Occipital lobe (tissue), 2 donors: ENCODE measurements around the gene PEX6. TPM values are rescaled to one million over a fixed set of nuclear protein-coding genes. Genes with fewer than 3 reads are reported as not detected.
A peak's percentile ranks its signal among the peaks of the same experiment; 100 is the strongest.

Source experiments
- DNase-seq: peaks from one replicate; lab custom pipeline; 2025; lab: John Stamatoyannopoulos, UW
- total RNA-seq: library from RNA; depleted of rRNA; stranded (reverse); fragments of >200 nt; gene quantifications from one replicate; pipeline ENCODE4 v1.2.3, GENCODE V29; 2014

PEX6 gene
- total RNA-seq, 1 donor from 2014 or later: 24.0 TPM

DNA sequence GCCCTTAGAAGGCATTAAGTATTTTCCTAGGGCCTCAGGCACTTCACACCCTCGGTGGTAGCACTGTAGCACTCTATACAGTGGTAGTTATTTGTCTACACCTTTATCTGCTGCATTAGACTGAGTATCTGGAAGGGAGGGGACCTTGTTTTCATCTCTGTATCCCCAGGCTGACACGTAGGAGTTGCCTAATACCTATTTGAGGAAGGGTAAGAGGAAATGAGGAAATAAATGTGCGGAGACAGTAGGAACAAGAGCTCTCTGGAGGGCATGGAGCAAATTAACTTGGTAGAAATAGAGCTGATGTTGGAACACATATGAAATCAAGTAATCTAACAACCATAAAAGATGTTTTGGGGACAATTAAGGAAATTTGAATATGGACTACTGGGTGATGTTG lies 45.8 kb downstream of the PEX6 start:
- no peak for DNase-seq

DNA sequence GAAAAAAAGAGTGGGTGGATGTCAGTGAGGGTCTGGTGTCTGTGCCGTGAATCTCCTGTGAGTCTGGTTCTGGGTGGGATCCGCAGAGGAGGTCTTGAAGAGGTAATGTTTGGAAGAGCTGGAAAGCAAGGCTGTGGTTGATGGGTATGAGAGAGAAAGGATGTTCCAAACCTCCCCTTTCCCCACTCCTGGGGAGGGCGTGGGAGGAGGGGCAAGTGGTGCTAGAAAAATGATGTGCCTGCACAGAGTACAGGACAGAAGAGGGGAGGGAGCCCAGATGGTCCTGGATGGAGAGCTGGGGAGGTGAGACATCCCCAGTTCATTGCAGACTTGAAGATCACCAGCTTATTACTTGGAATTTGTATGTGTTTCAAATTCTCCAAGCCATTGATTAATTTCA lies 46.6 kb downstream of the PEX6 start:
- DNase-seq: no peak

DNA sequence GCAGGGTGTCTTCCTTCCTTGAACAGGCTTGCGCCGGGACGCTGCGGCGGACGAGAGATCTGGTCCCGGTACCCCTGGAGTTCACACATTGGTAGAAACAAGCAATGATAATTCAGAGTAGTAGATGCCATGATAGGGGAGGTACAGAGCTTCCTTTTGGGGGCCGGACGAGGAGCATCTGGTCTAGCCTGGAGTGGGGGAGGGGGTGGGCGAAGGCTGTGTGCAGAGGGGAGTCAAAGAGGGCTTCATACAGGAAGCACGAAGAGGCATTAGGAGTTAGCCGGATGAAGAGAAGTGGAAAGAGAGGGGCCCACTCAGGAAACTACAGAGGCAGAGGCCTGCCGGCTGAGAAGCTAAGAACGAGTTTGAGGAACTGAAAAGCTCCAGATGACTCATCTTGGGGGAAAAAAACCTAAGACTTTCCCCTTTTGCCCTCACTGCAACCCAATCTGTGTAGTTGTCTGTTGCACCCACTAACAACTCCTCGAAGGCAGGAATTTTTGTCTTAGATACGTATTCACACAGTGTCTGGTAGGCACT lies 49.1 kb downstream of the PEX6 start:
- no peak for DNase-seq

DNA sequence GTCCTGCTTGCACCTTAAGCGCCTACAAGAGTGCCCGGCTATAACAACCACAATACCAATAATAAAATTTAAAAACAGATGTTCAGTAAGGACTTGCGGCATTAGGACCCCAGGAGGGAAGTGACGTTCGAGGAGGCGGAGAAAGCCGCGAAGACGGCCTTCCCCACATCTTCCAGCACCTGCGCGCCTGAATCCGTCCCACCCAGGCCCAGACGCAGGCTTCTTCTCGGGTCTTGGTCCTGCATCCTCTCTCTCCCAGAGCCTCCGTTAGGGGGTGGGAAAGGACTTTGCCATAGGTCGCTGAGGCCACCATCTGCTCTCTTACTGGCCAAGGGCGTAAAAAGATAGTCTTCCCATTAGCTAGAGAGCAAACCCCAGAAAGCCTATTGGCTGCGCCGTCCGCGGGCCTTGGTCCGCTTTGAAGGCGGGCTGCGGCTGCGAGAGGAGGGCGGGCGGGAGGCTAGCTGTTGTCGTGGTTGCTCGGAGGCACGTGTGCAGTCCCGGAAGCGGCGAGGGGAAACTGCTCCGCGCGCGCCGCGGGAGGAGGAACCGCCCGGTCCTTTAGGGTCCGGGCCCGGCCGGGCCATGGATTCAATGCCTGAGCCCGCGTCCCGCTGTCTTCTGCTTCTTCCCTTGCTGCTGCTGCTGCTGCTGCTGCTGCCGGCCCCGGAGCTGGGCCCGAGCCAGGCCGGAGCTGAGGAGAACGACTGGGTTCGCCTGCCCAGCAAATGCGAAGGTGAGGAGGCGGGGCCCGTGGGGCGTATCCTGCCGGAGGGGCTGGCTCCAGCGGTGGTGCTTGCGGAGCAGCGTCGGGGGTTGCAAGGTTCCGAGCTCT lies 49.8 kb downstream of the PEX6 start, which contains the start of gene CNPY3:
CNPY3 (plus strand) TSS at position 495 of the 835 bp plus-strand sequence; CDS start at position 586, 91 bp downstream.
- peak; percentile 96 for DNase-seq

DNA sequence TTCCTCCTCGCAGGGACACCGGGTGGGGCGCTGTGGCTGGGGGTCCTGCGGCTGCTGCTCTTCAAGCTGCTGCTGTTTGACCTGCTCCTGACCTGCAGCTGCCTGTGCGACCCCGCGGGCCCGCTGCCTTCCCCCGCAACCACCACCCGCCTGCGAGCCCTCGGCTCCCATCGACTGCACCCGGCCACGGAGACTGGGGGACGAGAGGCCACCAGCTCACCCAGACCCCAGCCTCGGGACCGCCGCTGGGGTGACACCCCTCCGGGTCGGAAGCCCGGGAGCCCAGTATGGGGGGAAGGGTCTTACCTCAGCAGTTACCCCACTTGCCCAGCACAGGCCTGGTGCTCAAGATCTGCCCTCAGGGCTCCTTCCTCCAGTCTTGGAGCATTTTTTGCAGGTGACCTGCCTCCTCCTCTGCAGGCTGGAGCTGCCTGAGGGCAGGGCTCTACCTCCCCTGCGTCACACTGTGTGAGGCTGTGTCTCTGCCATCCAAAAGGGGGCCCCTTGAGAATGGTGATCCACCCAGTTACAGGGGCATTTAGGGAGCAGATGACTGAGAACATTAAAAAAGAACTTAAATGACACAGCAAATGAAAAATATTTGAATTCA lies 53.6 kb downstream of the PEX6 start:
- no peak for DNase-seq

DNA sequence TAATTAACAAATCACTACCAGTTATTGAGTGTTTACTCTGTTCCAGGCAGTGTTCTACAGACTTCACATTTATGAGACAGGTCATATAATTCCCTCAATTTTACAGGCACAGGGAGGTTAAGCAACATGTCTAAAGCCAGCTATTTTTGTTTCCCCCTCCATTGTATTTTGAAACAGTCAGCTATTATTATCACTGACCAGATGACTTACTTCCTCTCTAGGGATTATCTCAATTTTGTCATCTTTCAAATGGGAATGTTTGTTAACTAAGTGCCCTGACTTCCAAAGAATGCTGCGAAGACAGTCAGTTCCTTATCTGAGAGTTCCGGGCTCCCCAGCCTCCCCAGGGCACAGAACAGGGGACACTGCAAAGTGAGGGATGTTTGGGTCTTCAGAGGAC lies 55.3 kb downstream of the PEX6 start:
- no peak for DNase-seq

DNA sequence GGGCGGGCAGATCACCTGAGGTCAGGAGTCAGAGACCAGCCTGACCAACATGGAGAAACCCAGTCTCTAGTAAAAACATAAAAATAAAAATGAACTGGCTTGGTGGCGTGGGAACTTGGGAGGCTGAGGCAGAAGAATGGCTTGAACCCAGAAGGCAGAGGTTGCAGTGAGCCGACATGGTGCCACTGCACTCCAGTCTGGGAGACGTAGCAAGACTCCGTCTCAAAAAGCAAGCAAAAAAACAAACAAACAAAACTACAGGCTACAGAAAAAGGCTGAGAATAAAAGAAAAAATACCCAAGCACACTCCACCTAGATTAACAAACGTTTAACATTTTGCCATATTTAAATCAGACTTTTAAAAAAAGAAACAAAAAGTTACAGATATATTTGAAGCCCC lies 57.2 kb downstream of the PEX6 start:
- no peak for DNase-seq

DNA sequence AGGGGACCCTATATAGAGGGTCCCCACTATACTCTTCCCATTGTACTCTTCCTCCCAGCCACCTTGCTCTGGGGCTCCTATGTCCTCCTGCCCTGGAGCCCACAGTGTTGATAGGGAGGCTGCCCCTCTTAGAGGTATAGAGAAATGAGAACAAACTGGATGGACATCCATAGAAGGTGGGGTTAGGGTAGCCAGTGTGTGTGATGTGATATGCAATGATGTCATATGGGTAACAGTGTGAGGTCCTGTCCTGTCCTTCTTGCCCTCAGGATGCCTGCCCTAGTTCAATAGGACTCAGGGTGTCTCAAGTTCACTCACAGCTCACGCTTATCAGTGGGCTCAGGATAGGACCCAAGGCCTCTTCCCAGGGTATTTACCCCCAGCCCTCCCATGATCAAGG lies 62.7 kb downstream of the PEX6 start:
- DNase-seq: no peak

DNA sequence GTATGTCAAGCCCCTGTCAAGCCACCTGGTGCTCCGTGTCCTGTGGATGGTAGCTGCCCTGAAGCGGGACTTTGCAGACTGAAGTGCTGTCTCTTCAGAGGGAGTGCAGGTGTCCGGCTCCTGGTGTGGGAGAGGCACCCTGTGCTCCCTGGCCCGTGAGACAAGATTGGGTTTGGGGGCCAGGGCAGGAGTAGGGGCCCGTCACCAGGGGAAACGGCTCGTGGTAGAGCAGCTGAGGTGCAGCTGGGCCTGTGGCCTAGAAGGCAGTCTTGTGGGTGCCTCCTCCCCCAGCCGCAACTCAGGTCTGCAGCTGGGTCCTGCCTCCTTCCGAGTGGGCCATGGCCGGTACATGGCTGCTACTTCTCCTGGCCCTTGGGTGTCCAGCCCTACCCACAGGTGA lies 63.2 kb downstream of the PEX6 start, which contains the start of gene PTCRA:
PTCRA (plus strand) TSS at position 322 of the 400 bp plus-strand sequence; CDS start at position 339, 17 bp downstream.
- DNase-seq: no peak

DNA sequence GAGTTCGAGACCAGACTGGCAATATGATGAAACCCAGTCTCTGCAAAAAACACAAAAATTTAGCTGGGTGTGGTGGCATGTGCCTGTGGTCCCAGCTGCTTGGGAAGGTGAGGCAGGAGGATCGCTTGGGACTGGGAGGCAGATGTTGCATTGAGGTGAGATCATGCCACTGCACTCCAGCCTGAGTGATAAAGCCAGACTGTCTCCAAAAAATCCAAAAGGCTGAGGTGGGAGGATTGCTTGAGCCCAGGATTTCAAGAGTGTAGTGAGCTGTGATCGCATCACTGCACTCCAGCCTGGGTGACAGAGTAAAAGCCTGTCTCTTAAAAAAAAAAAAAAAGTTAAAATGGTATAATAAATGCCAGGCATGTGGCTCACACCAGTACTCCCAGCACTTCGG lies 64.4 kb downstream of the PEX6 start:
- DNase-seq: no peak

Other genes with a start within 250 kb of the PEX6 start
- 63.2 TPM for gene TBCC, start 233.1 kb downstream of the PEX6 start, total RNA-seq
- 28.2 TPM for gene BICRAL, start 197.1 kb downstream of the PEX6 start, total RNA-seq
- 156 TPM for gene RPL7L1, start 99.6 kb downstream of the PEX6 start, total RNA-seq
- gene PTCRA, start 63.1 kb downstream of the PEX6 start, total RNA-seq: not detected
- gene CNPY3, start 49.7 kb downstream of the PEX6 start, total RNA-seq: 24.6 TPM
- not detected for gene GNMT, start 18.4 kb downstream of the PEX6 start, total RNA-seq
- gene PPP2R5D, start 5.4 kb upstream of the PEX6 start, total RNA-seq: 33.2 TPM
- gene MEA1, start 34.8 kb upstream of the PEX6 start, total RNA-seq: 27.8 TPM
- gene KLHDC3, start 35.1 kb upstream of the PEX6 start, total RNA-seq: 145 TPM
- gene RRP36, start 42.4 kb upstream of the PEX6 start, total RNA-seq: 52.3 TPM
- 12.8 TPM for gene CUL7, start 74.7 kb upstream of the PEX6 start, total RNA-seq
- gene MRPL2, start 80.3 kb upstream of the PEX6 start, total RNA-seq: 8.9 TPM
- gene KLC4, start 80.5 kb upstream of the PEX6 start, total RNA-seq: 20.7 TPM
- 26.0 TPM for gene PTK7, start 97.1 kb upstream of the PEX6 start, total RNA-seq
- 11.9 TPM for gene SRF, start 192.1 kb upstream of the PEX6 start, total RNA-seq
- gene CUL9, start 203.0 kb upstream of the PEX6 start, total RNA-seq: 23.9 TPM